GM18519 (cell line): ENCODE measurements around the gene SRI.
"Not testable (repeated sequence)": the region's sequence is repeated elsewhere in the genome, so short reads cannot be mapped to it uniquely, and the experiment has no call there.

Experiments used
- ATAC-seq: cut with Tn5 transposase; IDR thresholded peaks from one replicate; pipeline ENCODE4 v1.9.1; 2021; ENCODE audit warnings: mild to moderate bottlenecking, moderate library complexity; ENCODE audit not compliant: unreplicated experiment, low FRiP score

SRI gene

DNA sequence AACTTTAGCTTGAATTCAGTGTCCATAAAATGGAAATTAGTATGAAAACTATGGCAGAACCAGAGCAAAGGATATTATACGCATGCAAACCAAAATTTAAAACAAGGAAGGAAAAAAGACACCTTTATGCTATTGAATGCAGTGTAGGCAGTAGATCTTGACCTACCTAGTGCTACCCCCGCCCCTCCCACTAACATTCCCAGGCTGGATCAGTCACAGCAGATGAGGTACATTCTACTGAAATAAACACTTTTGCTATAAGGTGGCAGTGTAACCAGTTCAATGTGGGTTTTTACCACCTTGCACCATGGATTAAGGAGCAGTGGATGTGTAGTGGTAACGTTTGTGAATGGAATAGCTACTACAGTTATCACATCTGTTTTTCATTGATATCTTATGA lies 27.9 kb downstream of the SRI start:
- ATAC-seq = no peak

- ATAC-seq = no peak
Measured at GRCh38 chr7:88185650-88186049, 34.2 kb downstream of the SRI start.

GRCh38 chr7:88184848-88185304 lies 35.0 kb downstream of the SRI start:
- no peak for ATAC-seq

- no peak for ATAC-seq
Measured at GRCh38 chr7:88183051-88183450, 36.8 kb downstream of the SRI start.

- no peak for ATAC-seq
Measured at GRCh38 chr7:88176190-88176589, 43.6 kb downstream of the SRI start.

- no peak for ATAC-seq
Measured at GRCh38 chr7:88172842-88173241, 47.0 kb downstream of the SRI start.

DNA sequence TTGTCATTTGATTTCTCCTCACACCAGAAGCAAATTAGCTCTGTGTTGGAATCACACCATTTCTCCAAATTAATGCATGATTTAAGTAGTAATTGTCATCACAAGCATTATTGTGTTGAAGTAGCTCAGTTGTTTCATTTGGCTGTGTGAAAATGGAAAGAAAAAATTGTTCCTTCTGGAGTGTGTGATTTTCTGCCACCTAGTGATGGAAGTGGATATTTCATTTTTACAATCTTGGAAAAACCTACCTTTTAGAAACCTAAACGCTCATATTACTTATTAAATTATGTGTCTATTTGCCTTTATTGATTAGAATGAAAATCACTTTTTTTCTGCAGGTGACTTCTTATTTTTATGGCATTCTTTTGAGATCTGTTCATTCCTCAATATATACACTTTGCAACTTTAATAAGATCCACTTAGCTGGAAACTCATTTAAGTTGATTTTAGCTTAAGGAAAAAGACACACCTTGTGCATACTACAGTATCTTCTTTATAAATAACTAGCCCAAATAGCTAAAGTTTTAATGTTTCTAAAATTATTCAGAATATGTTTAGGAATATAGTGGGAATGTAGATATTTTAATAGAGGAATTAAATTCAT lies 50.0 kb downstream of the SRI start:
- ATAC-seq = no peak

DNA sequence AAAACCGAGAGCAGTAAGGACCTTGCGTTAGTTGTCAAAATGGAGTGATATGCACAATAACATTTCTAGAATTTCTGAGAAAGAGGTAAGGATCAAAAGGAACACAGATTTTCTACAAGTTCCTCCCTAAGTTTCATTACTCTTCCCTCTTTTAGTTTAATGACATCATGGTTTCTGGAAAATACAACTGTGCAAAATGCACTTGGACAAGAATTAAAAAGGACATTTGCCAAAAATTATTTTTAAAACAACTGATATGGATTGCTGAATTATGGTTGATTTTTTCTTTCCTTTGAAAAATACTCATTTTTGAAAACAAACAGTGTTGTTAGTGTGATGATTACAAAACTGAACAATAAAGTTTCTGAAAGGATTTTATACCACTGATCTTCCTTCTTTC lies 52.1 kb downstream of the SRI start:
- no peak for ATAC-seq

DNA sequence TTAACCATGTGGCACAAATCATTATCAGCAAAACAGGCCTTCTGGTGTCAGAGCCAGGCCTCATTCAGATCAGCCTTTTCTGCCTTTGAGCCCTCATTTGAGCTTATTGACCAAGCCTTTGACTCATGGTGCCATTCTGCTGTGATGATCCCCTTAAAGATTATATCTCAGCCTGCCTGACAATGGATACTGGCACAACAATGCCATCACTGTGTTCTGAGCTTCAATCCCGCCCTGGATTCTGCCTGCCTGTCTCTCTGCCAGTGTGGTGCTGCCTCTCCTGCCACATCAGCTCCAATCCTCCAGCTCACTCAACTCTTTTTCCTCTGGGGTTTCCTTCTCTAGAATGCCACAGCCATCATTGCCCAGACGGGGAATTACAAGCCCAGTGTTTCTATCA lies 52.6 kb downstream of the SRI start:
- no peak for ATAC-seq

- no peak for ATAC-seq
Measured at GRCh38 chr7:88165697-88166096, 54.1 kb downstream of the SRI start.

- not testable (repeated sequence) for ATAC-seq
Measured at GRCh38 chr7:88159741-88160140, 60.1 kb downstream of the SRI start.

GRCh38 chr7:88156356-88156755 lies 63.5 kb downstream of the SRI start:
- ATAC-seq = no peak

GRCh38 chr7:88155756-88156155 lies 64.1 kb downstream of the SRI start:
- no peak for ATAC-seq
